Stimulated activated CD4-positive, alpha-beta T cell treated with anti-CD3 and anti-CD28 coated beads, Interleukin-4, amount 100 ng/mL, for 48 hours (primary cell): ENCODE results near the gene DCC.
"Not testable (repeated sequence)": the region's sequence is repeated elsewhere in the genome, so short reads cannot be mapped to it uniquely, and the experiment has no call there.

Experiments
- DNase-seq, 2 donors: peaks; one replicate each; pipeline ENCODE4 v3.0.0-alpha.2; 2020; ENCODE audit warnings: low read depth in 2 of 2

DCC gene

GRCh38 chr18:52345428-52345827 lies 5.4 kb downstream of the DCC start:
- no peak for DNase-seq

GRCh38 chr18:52348209-52348608 lies 8.2 kb downstream of the DCC start:
- no peak for DNase-seq

GRCh38 chr18:52349498-52349897 lies 9.5 kb downstream of the DCC start:
- DNase-seq = no peak

GRCh38 chr18:52352920-52353319 lies 12.9 kb downstream of the DCC start:
- DNase-seq = no peak

- DNase-seq = no peak
Measured at GRCh38 chr18:52353589-52353988, 13.6 kb downstream of the DCC start.

- no peak for DNase-seq
Measured at GRCh38 chr18:52363861-52364260, 23.9 kb downstream of the DCC start.

GRCh38 chr18:52366851-52367250 lies 26.9 kb downstream of the DCC start:
- DNase-seq = not testable (repeated sequence)

GRCh38 chr18:52367953-52368742 lies 28.2 kb downstream of the DCC start:
- no peak for DNase-seq

- DNase-seq = no peak
Measured at GRCh38 chr18:52370841-52371240, 30.8 kb downstream of the DCC start.

- no peak for DNase-seq
Measured at GRCh38 chr18:52376104-52376503, 36.1 kb downstream of the DCC start.

- DNase-seq = no peak
Measured at GRCh38 chr18:52377094-52377493, 37.1 kb downstream of the DCC start.

GRCh38 chr18:52386306-52386705 lies 46.3 kb downstream of the DCC start:
- DNase-seq = no peak

GRCh38 chr18:52387175-52387574 lies 47.2 kb downstream of the DCC start:
- no peak for DNase-seq

GRCh38 chr18:52391810-52392559 lies 52.0 kb downstream of the DCC start:
- DNase-seq = no peak

GRCh38 chr18:52394602-52395001 lies 54.6 kb downstream of the DCC start:
- DNase-seq = no peak

GRCh38 chr18:52395146-52395852 lies 55.3 kb downstream of the DCC start:
- DNase-seq = no peak

- no peak for DNase-seq
Measured at GRCh38 chr18:52401236-52401635, 61.2 kb downstream of the DCC start.

GRCh38 chr18:52402814-52403213 lies 62.8 kb downstream of the DCC start:
- DNase-seq = no peak

- DNase-seq = no peak
Measured at GRCh38 chr18:52403291-52404021, 63.5 kb downstream of the DCC start.

- no peak for DNase-seq
Measured at GRCh38 chr18:52408800-52409302, 68.9 kb downstream of the DCC start.

GRCh38 chr18:52409727-52410126 lies 69.7 kb downstream of the DCC start:
- DNase-seq = no peak

- no peak for DNase-seq
Measured at GRCh38 chr18:52415131-52415530, 75.1 kb downstream of the DCC start.
